HUDEP-2 (cell line): ENCODE results near the gene C19orf44.
"Not testable (repeated sequence)": the region's sequence is repeated elsewhere in the genome, so short reads cannot be mapped to it uniquely, and the experiment has no call there.

Experiments used
- DNase-seq, 76 experiments: peaks; one replicate each; lab custom pipeline; 2025; ENCODE audit not compliant: unreplicated experiment in 76 of 76; lab: John Stamatoyannopoulos, UW

Gene C19orf44

GRCh38 chr19:16532440-16533234 lies 36.4 kb downstream of the C19orf44 start:
- DNase-seq, result no peak

GRCh38 chr19:16535381-16535780 lies 39.2 kb downstream of the C19orf44 start:
- no peak for DNase-seq

GRCh38 chr19:16536130-16536529 lies 39.9 kb downstream of the C19orf44 start:
- DNase-seq, result no peak

DNA sequence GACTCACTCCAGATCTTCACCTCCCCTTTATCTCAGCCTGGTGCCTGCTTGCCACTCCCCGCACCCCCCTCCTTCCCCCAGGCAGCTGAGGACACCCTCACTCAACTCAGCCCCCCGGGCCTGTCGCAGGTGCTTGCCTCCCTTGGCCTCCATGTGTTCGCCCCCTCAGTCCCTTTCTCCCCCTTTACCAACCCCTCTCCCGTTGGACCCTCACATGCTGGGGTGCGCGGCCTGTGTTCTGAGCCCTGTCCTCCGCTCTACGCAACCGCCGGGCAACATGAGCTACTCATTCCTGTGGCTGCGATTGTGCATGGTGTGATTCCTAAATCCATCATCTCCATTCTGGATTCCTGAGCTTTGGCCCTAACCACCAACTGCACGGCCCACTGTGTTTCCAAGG lies 40.9 kb downstream of the C19orf44 start:
- no peak for DNase-seq

DNA sequence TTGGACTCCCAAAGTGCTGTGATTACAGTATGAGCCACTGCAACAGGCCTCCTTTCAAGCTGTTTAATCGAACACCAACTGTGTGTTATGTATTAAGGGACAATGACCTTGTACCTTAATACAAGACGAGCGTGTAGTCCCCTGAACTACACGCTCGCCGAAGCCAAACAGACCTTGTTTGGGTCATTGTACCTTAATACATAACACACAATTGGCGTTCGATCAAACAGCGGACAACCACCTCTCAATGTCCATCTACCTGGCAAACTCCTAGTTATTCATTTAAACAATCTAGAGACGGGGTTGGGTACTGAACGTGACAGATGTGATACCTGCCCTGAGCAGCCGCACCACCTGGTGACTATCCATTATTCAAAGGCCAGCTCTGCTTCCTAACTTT lies 44.8 kb downstream of the C19orf44 start:
- no peak for DNase-seq

GRCh38 chr19:16541526-16542044 lies 45.4 kb downstream of the C19orf44 start:
- peak in 3 of 76 experiments; percentile 50 to 56 (median 52) for DNase-seq

DNA sequence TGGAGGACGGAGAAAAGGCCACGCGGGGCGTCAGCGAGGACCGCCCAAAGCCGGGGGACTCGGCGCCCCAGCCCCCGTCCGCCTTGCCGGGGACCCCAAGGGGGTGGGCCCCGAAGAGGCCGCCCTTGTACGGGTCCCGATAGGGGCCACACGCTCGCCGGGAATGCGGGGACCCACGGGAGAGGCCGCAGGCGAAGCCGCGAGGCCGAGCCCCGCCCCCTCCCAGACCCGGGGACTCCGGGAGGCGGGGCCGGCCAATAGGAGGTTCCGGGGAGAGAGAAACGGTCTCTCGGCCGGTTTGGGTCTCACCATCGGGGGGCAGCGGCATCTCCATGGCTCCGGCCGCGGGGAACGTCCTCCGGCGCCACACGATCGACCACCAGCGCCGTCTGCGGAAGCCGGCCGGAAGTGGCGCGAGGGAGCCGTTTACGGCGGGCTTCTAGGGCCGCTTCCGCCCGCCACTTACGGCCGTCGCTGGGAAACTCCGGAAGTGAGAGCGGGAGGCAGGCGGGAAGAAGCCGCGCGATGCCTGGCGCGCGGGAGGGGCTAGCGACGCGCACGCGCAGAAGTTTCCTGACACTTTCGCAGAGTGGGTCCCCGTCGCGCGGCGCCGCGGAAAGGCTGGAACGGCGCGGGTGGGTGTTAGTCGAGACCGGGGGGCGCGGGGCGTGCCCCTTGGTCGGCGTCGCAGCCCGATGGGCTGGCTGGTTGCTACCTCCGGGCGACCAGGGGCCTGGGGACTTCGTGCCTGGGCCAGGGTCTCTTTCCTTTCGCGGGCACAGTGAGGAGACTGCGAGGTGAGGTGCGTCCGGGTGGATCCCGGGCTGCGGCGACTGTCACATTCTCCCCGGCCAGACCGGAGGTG lies 46.1 kb downstream of the C19orf44 start, which contains the start of gene CHERP:
Gene CHERP (minus strand): TSS at position 393 of the 865 bp plus-strand sequence. CDS start 59 bp downstream, at position 334.
- peak in 74 of 76 experiments; percentile 49 to 97 (median 92) for DNase-seq

DNA sequence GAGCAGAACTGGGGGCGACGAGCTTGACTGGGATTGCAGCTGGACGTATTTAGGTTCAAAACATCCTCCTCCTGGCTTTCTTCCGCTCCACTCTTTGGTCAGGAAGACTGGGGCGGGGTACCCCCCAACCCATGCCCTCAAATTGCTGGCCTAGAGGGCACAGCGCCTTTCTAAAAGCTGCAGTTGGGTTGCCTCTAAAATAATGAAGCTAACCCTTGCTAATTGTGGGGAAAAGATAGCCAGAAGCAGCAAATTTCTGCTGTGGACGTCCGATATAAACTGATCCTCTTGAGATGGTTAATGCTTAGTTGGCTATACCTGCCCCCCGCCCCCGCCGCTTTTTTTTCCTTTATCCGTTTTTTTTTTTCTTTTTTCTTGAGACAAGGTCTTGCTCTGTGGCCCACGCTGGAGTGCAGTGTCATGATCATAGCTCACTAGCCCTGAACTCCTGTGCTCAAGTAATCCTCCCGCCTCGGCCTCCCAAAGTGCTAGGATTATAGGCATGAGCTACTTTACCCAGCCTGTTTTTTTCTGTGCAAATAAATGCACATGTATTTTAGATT lies 46.8 kb downstream of the C19orf44 start:
- DNase-seq, result peak in 13 of 76 experiments; percentile 9 to 40 (median 22)

DNA sequence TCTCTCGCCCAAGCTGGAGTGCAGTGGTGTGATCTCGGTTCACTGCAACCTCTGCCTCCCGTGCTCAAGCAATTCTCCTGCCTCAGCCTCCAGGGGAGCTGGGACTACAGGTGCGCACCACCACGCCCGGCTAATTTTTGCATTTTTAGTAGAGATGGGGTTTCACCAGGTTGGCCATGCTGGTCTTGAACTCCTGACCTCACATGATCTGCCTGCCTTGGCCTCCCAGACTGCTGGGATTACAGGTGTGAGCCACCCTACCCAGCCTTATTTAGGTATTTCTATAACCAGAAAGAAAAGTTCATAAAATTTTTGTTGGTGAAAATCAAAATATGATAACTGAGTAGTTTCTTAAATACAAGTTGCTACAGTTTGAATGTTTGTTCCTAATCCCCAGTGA lies 47.5 kb downstream of the C19orf44 start:
- DNase-seq, result not testable (repeated sequence)

DNA sequence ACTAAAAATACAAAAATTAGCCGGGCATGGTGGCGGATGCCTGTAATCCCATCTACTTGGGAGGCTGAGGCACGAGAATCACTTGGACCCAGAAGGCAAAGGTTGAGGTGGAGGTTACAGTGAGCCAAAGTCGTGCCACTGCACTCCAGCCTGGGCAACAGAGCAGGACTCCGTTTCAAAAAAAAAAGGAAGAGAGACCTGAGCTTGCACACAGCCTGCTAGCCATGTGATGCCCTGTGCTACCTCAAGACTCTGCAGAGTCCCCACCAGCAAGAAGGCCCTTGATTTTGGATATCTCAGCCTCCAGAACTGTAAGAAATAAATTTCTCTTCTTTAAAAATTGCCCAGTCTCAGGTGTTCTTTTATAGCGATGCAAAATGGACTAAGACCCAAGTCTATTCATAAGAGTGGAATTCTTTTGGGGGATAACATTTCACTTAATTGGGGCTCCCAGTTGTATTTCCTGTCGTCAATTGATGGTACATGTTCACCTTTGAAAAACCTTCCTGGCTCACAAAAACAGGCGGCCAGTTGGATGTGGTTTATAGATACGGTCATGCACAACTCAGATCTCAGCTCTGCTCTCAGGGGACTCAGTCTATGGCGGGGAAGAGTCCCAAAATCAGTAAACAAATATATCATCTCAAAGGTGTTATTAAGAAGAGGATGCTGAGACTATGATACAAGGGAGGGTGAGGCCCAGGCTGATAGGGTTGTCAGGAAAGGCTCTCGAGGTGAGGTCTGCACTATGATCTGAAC lies 48.5 kb downstream of the C19orf44 start:
- DNase-seq, result no peak

GRCh38 chr19:16548956-16549355 lies 52.8 kb downstream of the C19orf44 start:
- DNase-seq, result no peak

GRCh38 chr19:16551902-16552301 lies 55.7 kb downstream of the C19orf44 start:
- not testable (repeated sequence) for DNase-seq

DNA sequence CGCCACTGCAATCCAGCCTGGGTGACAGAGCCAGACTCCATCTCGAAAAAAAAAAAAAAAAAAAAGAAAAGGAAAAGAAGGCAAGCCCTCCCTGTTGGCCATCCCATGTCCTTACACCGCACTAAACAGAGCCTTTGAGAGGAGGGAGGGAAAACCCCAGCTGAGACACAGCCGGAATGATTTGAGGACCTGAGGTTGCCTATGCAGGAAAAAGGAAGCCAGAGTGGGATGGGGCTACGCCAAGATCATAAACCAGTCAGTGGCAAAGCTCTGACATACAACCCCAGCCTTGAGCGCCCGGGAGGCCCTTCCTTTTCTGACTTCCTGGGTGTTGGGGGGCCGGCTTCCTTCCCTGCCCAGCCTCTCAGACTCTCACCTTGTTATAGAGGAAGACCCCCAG lies 58.6 kb downstream of the C19orf44 start:
- no peak for DNase-seq

GRCh38 chr19:16559780-16560276 lies 63.6 kb downstream of the C19orf44 start:
- DNase-seq, result no peak

GRCh38 chr19:16561382-16561781 lies 65.2 kb downstream of the C19orf44 start:
- DNase-seq, result no peak

DNA sequence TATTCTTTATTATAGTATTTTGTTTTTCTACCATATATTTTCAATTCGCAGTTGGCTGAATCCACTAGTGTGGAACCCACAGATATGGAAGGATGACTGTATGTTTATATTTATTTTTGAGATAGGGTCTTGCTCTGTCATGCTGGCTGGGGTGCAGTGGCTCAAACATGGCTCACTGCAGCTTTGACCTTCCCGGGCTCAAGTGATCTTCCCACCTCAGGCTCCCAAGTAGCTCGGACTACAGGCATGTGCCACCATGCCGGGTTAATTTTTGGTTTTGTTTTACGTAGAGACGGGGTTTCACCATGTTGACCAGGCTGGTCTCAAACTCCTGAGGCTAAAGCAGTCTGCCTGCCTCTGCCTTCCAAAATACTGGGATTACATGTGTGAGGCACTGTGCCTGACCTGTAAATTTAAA lies 66.4 kb downstream of the C19orf44 start:
- no peak for DNase-seq

DNA sequence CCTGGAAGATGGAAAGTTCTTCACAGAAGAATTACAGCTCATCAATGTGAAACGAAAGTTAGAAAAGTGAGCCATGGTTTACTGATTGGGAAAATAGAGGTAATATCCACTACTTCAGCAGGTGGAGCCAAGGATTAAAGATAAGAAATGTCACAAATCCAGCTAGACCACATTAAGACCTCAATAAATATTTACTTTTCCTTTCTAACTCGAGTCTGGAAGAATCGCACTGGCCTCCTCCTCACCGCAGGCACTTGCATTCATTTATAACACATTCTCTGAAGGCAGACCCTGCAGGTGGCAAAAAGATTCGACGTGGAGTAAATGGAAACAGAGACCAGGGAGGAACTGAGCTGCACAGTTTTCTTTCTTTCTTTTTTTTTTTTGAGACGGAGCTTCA lies 68.6 kb downstream of the C19orf44 start:
- no peak for DNase-seq

DNA sequence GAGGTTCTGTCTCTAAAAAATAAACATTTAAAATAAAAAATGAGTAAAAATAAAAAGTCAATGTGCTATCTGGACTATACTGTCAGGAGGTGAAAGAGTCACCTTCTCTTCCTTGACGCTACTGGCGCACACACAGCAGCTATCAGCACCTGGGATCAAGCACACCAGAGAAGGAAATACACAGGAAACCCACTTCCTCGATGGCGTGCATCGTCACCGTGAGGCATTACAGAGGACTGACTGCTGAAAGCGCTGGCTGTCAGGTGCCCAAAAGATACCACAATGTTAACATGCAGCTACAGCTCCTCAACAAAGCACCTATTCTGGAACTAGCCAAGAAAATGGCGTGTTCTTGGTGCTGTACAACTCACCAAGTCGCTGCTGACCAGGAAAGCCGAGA lies 70.0 kb downstream of the C19orf44 start:
- no peak for DNase-seq

DNA sequence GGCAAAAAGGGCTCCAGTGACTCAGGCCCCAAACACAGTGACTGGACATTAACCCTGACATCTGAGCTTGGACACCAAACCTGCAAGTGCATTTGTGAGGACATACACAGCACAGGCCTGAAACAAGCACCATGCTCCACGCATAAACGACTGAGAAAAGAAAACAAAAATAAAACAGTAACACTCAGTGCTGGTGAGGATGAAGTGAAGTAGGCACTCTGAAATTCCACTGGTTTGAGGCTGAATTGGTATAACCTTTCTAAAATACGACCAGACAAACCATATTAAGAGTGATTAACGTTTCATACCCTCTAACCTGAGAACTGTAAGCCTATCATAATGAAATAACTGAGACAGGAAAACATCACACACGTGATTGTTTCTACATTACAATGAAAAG lies 70.5 kb downstream of the C19orf44 start:
- no peak for DNase-seq
